Right lobe of liver (tissue), 4 donors: ENCODE data around the gene MAP4.

Source experiments
- CTCF ChIP-seq, 4 donors: fragments of 200-600 bp in 3 of 4; fragments of 450-650 bp in 1 of 4; IDR thresholded peaks; one replicate each; pipeline versions ENCODE4 v1.5.1 to v1.8.0; 2016 to 2022; ENCODE audit warnings: antibody characterized with exemption in 4 of 4, mild to moderate bottlenecking in 2 of 4
- POLR2A ChIP-seq: fragments of 450-650 bp; IDR thresholded peaks from one replicate; pipeline ENCODE4 v1.6.1; 2017; ENCODE audit warnings: antibody characterized with exemption, mild to moderate bottlenecking
- donor health status: DM: no; HTN: no; CAD: no.
- donor health status: DM: no; HTN: no; CAD: no.
- donor health status: DM: no; HTN: yes; CAD: no.

- no peak for TF ChIP-seq CTCF (IDR thresholded peaks at IDR 0.05)
- TF ChIP-seq POLR2A = no peak
Observed at GRCh38 chr3:47884603-47885002, 131.6 kb downstream of the MAP4 start.
